CD4-positive, CD25-positive, alpha-beta regulatory T cell (primary cell): ENCODE measurements around the gene SSR4. TPM values are rescaled to one million over a fixed set of nuclear protein-coding genes. Genes with fewer than 3 reads are reported as not detected.

ENCODE experiments used
- ATAC-seq, 2 donors: fragments of 150-1000 bp; cut with Tn5 transposase; one replicate each; pipeline ENCODE4 v1.10.0; 2021; ENCODE audit warnings: low read depth in 2 of 2, moderate number of reproducible peaks in 2 of 2, moderate library complexity in 1 of 2
- DNase-seq, 3 donors: peaks; one replicate each; pipeline versions ENCODE4 v3.0.0 to v3.0.0-alpha.2; 2012 to 2022; ENCODE audit warnings: mixed read lengths in 1 of 3
- H3K27ac ChIP-seq: one replicate; pipeline ENCODE4 v1.7.0; 2013; ENCODE audit warnings: mild to moderate bottlenecking, low read length; ENCODE audit not compliant: insufficient read depth, poor library complexity, severe bottlenecking
- H3K27me3 ChIP-seq: one replicate; pipeline ENCODE4 v1.7.0; 2013; ENCODE audit warnings: low read length; ENCODE audit not compliant: control insufficient read depth, insufficient read depth
- H3K36me3 ChIP-seq: one replicate; pipeline ENCODE4 v1.7.0; 2013; ENCODE audit warnings: mild to moderate bottlenecking, low read length, moderate library complexity; ENCODE audit not compliant: control insufficient read depth, insufficient read depth
- H3K4me1 ChIP-seq: 2 replicates; pipeline ENCODE4 v1.7.0; 2013; ENCODE audit warnings: mild to moderate bottlenecking, low read length; ENCODE audit not compliant: insufficient read depth, control insufficient read depth, poor library complexity, severe bottlenecking
- H3K4me3 ChIP-seq: one replicate; pipeline ENCODE4 v1.7.0; 2013; ENCODE audit warnings: low read depth, mild to moderate bottlenecking, low read length, moderate library complexity
- H3K9me3 ChIP-seq, 2 experiments: 1 replicate in 1 of 2; 2 replicates in 1 of 2; pipeline ENCODE4 v1.7.0; 2013; ENCODE audit warnings: low read length in 2 of 2, mild to moderate bottlenecking in 1 of 2, moderate library complexity in 1 of 2; ENCODE audit not compliant: control insufficient read depth in 2 of 2
- H3K27ac Mint-ChIP-seq, 3 donors: one replicate each; pipeline ENCODE4 v1.8.0; 2020 to 2022; ENCODE audit warnings: mild to moderate bottlenecking in 3 of 3, mixed read lengths in 3 of 3, moderate library complexity in 2 of 3
- H3K27me3 Mint-ChIP-seq: one replicate; pipeline ENCODE4 v1.8.0; 2022; ENCODE audit warnings: mild to moderate bottlenecking, mixed read lengths
- H3K36me3 Mint-ChIP-seq: one replicate; pipeline ENCODE4 v1.8.0; 2020; ENCODE audit warnings: mixed read lengths
- H3K4me1 Mint-ChIP-seq, 4 donors: one replicate each; pipeline ENCODE4 v1.8.0; 2020 to 2022; ENCODE audit warnings: mixed read lengths in 4 of 4, mild to moderate bottlenecking in 1 of 4
- H3K4me3 Mint-ChIP-seq, 4 donors: one replicate each; pipeline ENCODE4 v1.8.0; 2020 to 2022; ENCODE audit warnings: mild to moderate bottlenecking in 4 of 4, mixed read lengths in 4 of 4, moderate library complexity in 3 of 4
- H3K9me3 Mint-ChIP-seq, 7 donors: one replicate each; pipeline ENCODE4 v1.8.0; 2020 to 2022; ENCODE audit warnings: mixed read lengths in 7 of 7, mild to moderate bottlenecking in 3 of 7, moderate library complexity in 2 of 7
- polyA plus RNA-seq, 4 donors: library from polyadenylated mRNA; unstranded; fragments of 300-500 nt; fragmentation: Illumina TruSeq; gene quantifications; one replicate each; pipeline ENCODE4 v1.2.3, GENCODE V29; 2021
- total RNA-seq: library from RNA; stranded (reverse); gene quantifications from one replicate; pipeline ENCODE4 v1.2.3, GENCODE V29; 2022

SSR4 gene
- total and polyA plus RNA-seq, 5 donors from 2014 or later, result 155 to 475 (median 411) TPM

GRCh38 chrX:153831429-153832150, 37.1 kb downstream of the SSR4 start:
- Mint-ChIP-seq H3K4me1 (peaks cover 0 to 6% (median 5%) of the 10 kb centered on the region in 4 donors), H3K27ac (no peak overlapping the region), H3K9me3 (peaks cover 0 to 4% (median 0%) of the 10 kb centered on the region in 7 donors), H3K4me3 (peak overlapping the region; percentile 32 to 73 (median 59)), H3K27me3 (peaks cover 53% of the 10 kb centered on the region), H3K36me3 (no peaks in the 10 kb centered on the region)
- peaks cover 7% of the 10 kb centered on the region for H3K4me1 ChIP-seq
- H3K4me3 ChIP-seq, result no peak overlapping the region
- H3K36me3 ChIP-seq, result no peaks in the 10 kb centered on the region
- no peaks in the 10 kb centered on the region for H3K9me3 ChIP-seq
- ATAC-seq, result no peak
- no peak for DNase-seq
- peaks cover 5% of the 10 kb centered on the region for H3K27me3 ChIP-seq
- no peak overlapping the region for H3K27ac ChIP-seq

DNA sequence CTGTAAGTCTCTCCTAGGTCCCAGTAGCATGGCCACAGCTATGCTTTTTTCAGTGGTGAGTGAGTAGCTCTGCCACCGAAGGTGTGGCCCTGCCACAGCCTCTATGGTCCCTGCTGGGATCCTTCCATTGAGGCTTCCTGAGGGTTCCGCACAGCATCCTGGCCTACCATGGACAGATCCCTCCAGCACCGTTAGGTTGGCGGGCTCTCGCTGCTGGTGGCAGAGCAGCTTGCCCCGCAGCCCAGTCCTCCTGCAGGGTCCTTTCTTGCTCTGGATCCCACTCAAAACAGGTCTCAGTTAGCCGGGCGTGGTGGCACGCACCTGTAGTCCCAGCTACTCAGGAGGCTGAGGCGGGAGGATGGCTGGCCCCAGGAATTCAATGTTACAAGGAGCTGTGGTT, 38.3 kb downstream of the SSR4 start:
- Histone ChIP-seq H3K27me3 (peaks cover under 1% of the 10 kb centered on the region), H3K27ac (no peak overlapping the region), H3K4me1 (peaks cover 7% of the 10 kb centered on the region), H3K36me3 (no peaks in the 10 kb centered on the region), H3K9me3 (no peaks in the 10 kb centered on the region), H3K4me3 (no peak overlapping the region)
- H3K4me3 Mint-ChIP-seq, result peak overlapping the region in 1 of 4 donors; percentile 14
- peaks cover 0 to 6% (median under 1%) of the 10 kb centered on the region in 4 donors for H3K4me1 Mint-ChIP-seq
- peaks cover 42% of the 10 kb centered on the region for H3K27me3 Mint-ChIP-seq
- H3K27ac Mint-ChIP-seq, result no peak overlapping the region
- DNase-seq (no peak), ATAC-seq (no peak)
- H3K9me3 Mint-ChIP-seq, result peaks cover 0 to 3% (median 0%) of the 10 kb centered on the region in 7 donors
- no peaks in the 10 kb centered on the region for H3K36me3 Mint-ChIP-seq

DNA sequence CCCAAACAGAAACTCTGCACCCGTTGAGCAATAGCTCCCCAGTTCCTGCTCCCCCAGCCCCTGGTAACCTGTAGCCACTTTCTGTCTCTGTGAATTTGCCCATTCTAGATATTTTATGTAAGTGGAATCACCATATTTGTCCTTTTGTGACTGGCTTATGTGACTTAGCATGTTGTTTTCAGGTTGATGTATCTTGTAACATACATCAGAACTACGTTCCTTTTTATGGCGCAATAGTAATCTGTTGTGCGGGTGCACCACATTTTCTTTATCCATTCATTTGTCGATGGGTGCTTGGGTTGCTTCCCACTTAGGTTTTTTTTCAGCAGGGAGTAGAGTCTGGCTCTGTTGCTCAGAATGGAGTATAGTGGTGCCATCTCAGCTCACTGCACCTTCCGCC, 42.5 kb downstream of the SSR4 start:
- no peak overlapping the region for H3K4me3 ChIP-seq
- H3K27ac ChIP-seq, result no peak overlapping the region
- Mint-ChIP-seq H3K4me1 (no peaks in the 10 kb centered on the region), H3K27me3 (peaks cover 51% of the 10 kb centered on the region), H3K9me3 (peaks cover 0 to 3% (median 0%) of the 10 kb centered on the region in 7 donors), H3K4me3 (no peak overlapping the region), H3K27ac (no peak overlapping the region), H3K36me3 (no peaks in the 10 kb centered on the region)
- no peaks in the 10 kb centered on the region for H3K9me3 ChIP-seq
- DNase-seq (no peak), ATAC-seq (no peak)
- H3K36me3 ChIP-seq, result no peaks in the 10 kb centered on the region
- no peaks in the 10 kb centered on the region for H3K4me1 ChIP-seq
- H3K27me3 ChIP-seq, result no peaks in the 10 kb centered on the region

- Histone ChIP-seq H3K27me3 (peaks cover 2% of the 10 kb centered on the region), H3K4me1 (no peaks in the 10 kb centered on the region), H3K9me3 (no peaks in the 10 kb centered on the region), H3K36me3 (no peaks in the 10 kb centered on the region), H3K27ac (no peak overlapping the region), H3K4me3 (no peak overlapping the region)
- Mint-ChIP-seq H3K4me3 (no peak overlapping the region), H3K4me1 (no peaks in the 10 kb centered on the region), H3K36me3 (no peaks in the 10 kb centered on the region), H3K27ac (no peak overlapping the region), H3K9me3 (peaks cover 0 to 2% (median 0%) of the 10 kb centered on the region in 7 donors), H3K27me3 (peaks cover 36% of the 10 kb centered on the region)
- ATAC-seq, result no peak
- no peak for DNase-seq
Observed at GRCh38 chrX:153844509-153845082, 50.1 kb downstream of the SSR4 start.

DNA sequence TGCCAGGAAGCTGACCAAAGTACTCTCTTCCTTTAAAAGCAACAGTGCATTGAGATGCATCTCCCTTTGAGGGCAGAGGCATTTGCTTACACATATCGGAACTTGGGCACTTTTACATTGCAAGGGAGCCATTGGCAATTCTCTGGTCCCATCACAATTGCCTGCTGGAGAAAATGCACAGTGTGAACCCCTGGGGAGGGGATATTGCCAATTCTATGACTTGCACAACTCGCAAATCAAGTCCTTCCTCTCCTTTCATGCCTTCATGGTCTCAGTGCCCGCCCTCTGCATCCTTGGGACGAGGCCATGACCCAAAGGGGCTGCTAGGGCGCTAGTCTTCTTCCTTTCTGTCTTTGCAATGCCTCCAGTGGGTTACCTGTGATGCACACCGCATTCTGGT, 50.7 kb downstream of the SSR4 start:
- H3K27me3 ChIP-seq, result peaks cover 2% of the 10 kb centered on the region
- H3K4me1 ChIP-seq, result no peaks in the 10 kb centered on the region
- Mint-ChIP-seq H3K27me3 (peaks cover 36% of the 10 kb centered on the region), H3K4me3 (no peak overlapping the region), H3K4me1 (no peaks in the 10 kb centered on the region), H3K9me3 (peaks cover 0 to 2% (median 0%) of the 10 kb centered on the region in 7 donors), H3K36me3 (no peaks in the 10 kb centered on the region), H3K27ac (no peak overlapping the region)
- DNase-seq, result no peak
- no peaks in the 10 kb centered on the region for H3K36me3 ChIP-seq
- no peak overlapping the region for H3K27ac ChIP-seq
- H3K4me3 ChIP-seq, result no peak overlapping the region
- no peak for ATAC-seq
- H3K9me3 ChIP-seq, result no peaks in the 10 kb centered on the region

DNA sequence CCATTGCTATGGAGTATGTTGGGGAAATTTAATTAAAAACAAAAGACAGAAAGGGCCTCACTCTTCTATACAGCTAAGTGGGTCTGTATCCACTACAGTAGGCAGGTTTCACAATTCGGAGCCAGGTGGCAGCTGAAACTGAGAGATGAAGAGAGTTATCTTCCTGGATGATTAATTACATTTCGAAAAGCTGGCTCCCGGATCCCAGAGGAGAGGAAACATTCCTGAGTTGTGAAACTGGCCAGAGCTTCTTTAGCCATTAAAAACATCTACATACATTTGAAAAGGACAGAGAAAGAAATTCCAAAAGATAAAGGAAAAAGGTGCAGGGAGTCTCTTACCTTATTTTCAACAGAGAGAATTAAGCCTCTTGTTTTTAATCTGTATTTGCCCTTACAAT, 51.4 kb downstream of the SSR4 start:
- no peak overlapping the region for H3K27ac Mint-ChIP-seq
- Histone ChIP-seq H3K4me3 (no peak overlapping the region), H3K36me3 (no peaks in the 10 kb centered on the region), H3K9me3 (no peaks in the 10 kb centered on the region), H3K27ac (no peak overlapping the region), H3K4me1 (no peaks in the 10 kb centered on the region), H3K27me3 (peaks cover 2% of the 10 kb centered on the region)
- no peak for ATAC-seq
- H3K9me3 Mint-ChIP-seq, result peaks cover 0 to 2% (median 0%) of the 10 kb centered on the region in 7 donors
- H3K4me1 Mint-ChIP-seq, result no peaks in the 10 kb centered on the region
- DNase-seq, result no peak
- H3K4me3 Mint-ChIP-seq, result no peak overlapping the region
- peaks cover 33% of the 10 kb centered on the region for H3K27me3 Mint-ChIP-seq
- no peaks in the 10 kb centered on the region for H3K36me3 Mint-ChIP-seq

Other genes starting within 250 kb of the SSR4 start
- 23.8 TPM for gene CCNQ, start 195.5 kb upstream of the SSR4 start, total RNA-seq
- gene CCNQ, start 195.5 kb upstream of the SSR4 start, polyA plus RNA-seq, result 10 to 100 TPM; 59.8 to 78.4 (median 77.2) TPM
- gene DUSP9, start 147.5 kb upstream of the SSR4 start, total RNA-seq, result not detected
- gene DUSP9, start 147.5 kb upstream of the SSR4 start, polyA plus RNA-seq, result not detected
- gene PNCK, start 120.9 kb upstream of the SSR4 start, total RNA-seq, result 0.54 TPM
- gene PNCK, start 120.9 kb upstream of the SSR4 start, polyA plus RNA-seq, result not detected
- 3.4 TPM for gene SLC6A8, start 106.7 kb upstream of the SSR4 start, total RNA-seq
- gene SLC6A8, start 106.7 kb upstream of the SSR4 start, polyA plus RNA-seq, result under 1 TPM; 0.08 to 0.72 (median 0.18) TPM
- gene BCAP31, start 70.3 kb upstream of the SSR4 start, total RNA-seq, result 99.9 TPM
- gene BCAP31, start 70.3 kb upstream of the SSR4 start, polyA plus RNA-seq, result 100 to 1,000 TPM; 261 to 318 (median 276) TPM
- 7.5 TPM for gene ABCD1, start 69.8 kb upstream of the SSR4 start, total RNA-seq
- 1 to 10 TPM; 1.1 to 3.4 (median 1.5) TPM for gene ABCD1, start 69.8 kb upstream of the SSR4 start, polyA plus RNA-seq
- 0.52 TPM for gene PLXNB3, start 30.4 kb upstream of the SSR4 start, total RNA-seq
- not detected for gene PLXNB3, start 30.4 kb upstream of the SSR4 start, polyA plus RNA-seq
- gene SRPK3, start 13.6 kb upstream of the SSR4 start, total RNA-seq, result not detected
- gene SRPK3, start 13.6 kb upstream of the SSR4 start, polyA plus RNA-seq, result not detected
- 64.4 TPM for gene IDH3G, start 293 bp upstream of the SSR4 start, total RNA-seq
- gene IDH3G, start 293 bp upstream of the SSR4 start, polyA plus RNA-seq, result 100 to 1,000 TPM in 3 of 4 donors, 10 to 100 TPM in 1; 96.3 to 127 (median 109) TPM
- 4.9 TPM for gene PDZD4, start 35.9 kb downstream of the SSR4 start, total RNA-seq
- gene PDZD4, start 35.9 kb downstream of the SSR4 start, polyA plus RNA-seq, result not detected
- 2.1 TPM for gene L1CAM, start 91.5 kb downstream of the SSR4 start, total RNA-seq
- under 1 TPM in 1 of 4 donors, not detected in 3; 0.67 TPM for gene L1CAM, start 91.5 kb downstream of the SSR4 start, polyA plus RNA-seq
- gene AVPR2, start 110.0 kb downstream of the SSR4 start, total RNA-seq, result not detected
- not detected for gene AVPR2, start 110.0 kb downstream of the SSR4 start, polyA plus RNA-seq
- gene ARHGAP4, start 131.6 kb downstream of the SSR4 start, total RNA-seq, result 459 TPM
- gene ARHGAP4, start 131.6 kb downstream of the SSR4 start, polyA plus RNA-seq, result 10 to 100 TPM; 73.5 to 89.9 (median 80.2) TPM
- gene NAA10, start 140.4 kb downstream of the SSR4 start, total RNA-seq, result 70.0 TPM
- gene NAA10, start 140.4 kb downstream of the SSR4 start, polyA plus RNA-seq, result 10 to 100 TPM; 72.4 to 99.8 (median 82.3) TPM
- gene RENBP, start 150.0 kb downstream of the SSR4 start, total RNA-seq, result 15.3 TPM
- 1 to 10 TPM in 2 of 4 donors, under 1 TPM in 2; 0.62 to 1.9 (median 1.1) TPM for gene RENBP, start 150.0 kb downstream of the SSR4 start, polyA plus RNA-seq
- gene HCFC1, start 177.2 kb downstream of the SSR4 start, total RNA-seq, result 71.6 TPM
- gene HCFC1, start 177.2 kb downstream of the SSR4 start, polyA plus RNA-seq, result 1 to 10 TPM; 3.0 to 4.3 (median 3.6) TPM
- 6.0 TPM for gene TMEM187, start 178.1 kb downstream of the SSR4 start, total RNA-seq
- gene TMEM187, start 178.1 kb downstream of the SSR4 start, polyA plus RNA-seq, result 10 to 100 TPM; 16.1 to 21.0 (median 17.7) TPM
- gene IRAK1, start 225.2 kb downstream of the SSR4 start, total RNA-seq, result 64.7 TPM
- 10 to 100 TPM; 23.7 to 29.5 (median 26.0) TPM for gene IRAK1, start 225.2 kb downstream of the SSR4 start, polyA plus RNA-seq